IPS-15b (cell line): ENCODE data around the gene CRYGD.
"Not testable (repeated sequence)": the region's sequence is repeated elsewhere in the genome, so short reads cannot be mapped to it uniquely, and the experiment has no call there.

Source experiments
- H3K27me3 ChIP-seq: one replicate; pipeline ENCODE4 v1.6.1; 2013; ENCODE audit warnings: low read length; ENCODE audit not compliant: control insufficient read depth, insufficient read depth
- H3K36me3 ChIP-seq: one replicate; pipeline ENCODE4 v1.6.1; 2013; ENCODE audit warnings: low read length; ENCODE audit not compliant: control insufficient read depth, insufficient read depth
- H3K4me1 ChIP-seq: one replicate; pipeline ENCODE4 v1.6.1; 2013; ENCODE audit warnings: mild to moderate bottlenecking, low read length; ENCODE audit not compliant: control insufficient read depth, insufficient read depth
- H3K4me3 ChIP-seq: one replicate; pipeline ENCODE4 v1.5.1; 2013; ENCODE audit warnings: low read depth, low read length
- H3K9ac ChIP-seq: one replicate; pipeline ENCODE4 v1.6.1; 2013; ENCODE audit warnings: low read depth, mild to moderate bottlenecking, low read length
- H3K9me3 ChIP-seq: one replicate; pipeline ENCODE4 v1.6.1; 2013; ENCODE audit warnings: mild to moderate bottlenecking, low read length; ENCODE audit not compliant: control insufficient read depth, insufficient read depth

Gene CRYGD

GRCh38 chr2:208127090-208127489 is 2.8 kb upstream of the CRYGD start:
- Histone ChIP-seq H3K4me1 (peaks cover 3% of the 10 kb centered on the region), H3K36me3 (no peaks in the 10 kb centered on the region), H3K9ac (no peak overlapping the region), H3K4me3 (no peak overlapping the region), H3K9me3 (no peaks in the 10 kb centered on the region), H3K27me3 (peaks cover 3% of the 10 kb centered on the region)

GRCh38 chr2:208125251-208125650 is 927 bp upstream of the CRYGD start:
- Histone ChIP-seq H3K9ac (no peak overlapping the region), H3K9me3 (no peaks in the 10 kb centered on the region), H3K36me3 (no peaks in the 10 kb centered on the region), H3K4me3 (no peak overlapping the region), H3K27me3 (peaks cover 3% of the 10 kb centered on the region), H3K4me1 (peaks cover 3% of the 10 kb centered on the region)

GRCh38 chr2:208122248-208122647 is 2.1 kb downstream of the CRYGD start:
- Histone ChIP-seq H3K4me1 (peaks cover 3% of the 10 kb centered on the region), H3K27me3 (peaks cover 3% of the 10 kb centered on the region), H3K36me3 (no peaks in the 10 kb centered on the region), H3K9ac (no peak overlapping the region), H3K4me3 (no peak overlapping the region), H3K9me3 (no peaks in the 10 kb centered on the region)

- no peaks in the 10 kb centered on the region for H3K36me3 ChIP-seq
- peaks cover 3% of the 10 kb centered on the region for H3K27me3 ChIP-seq
- H3K4me1 ChIP-seq = peaks cover 3% of the 10 kb centered on the region
- H3K9ac ChIP-seq = no peak overlapping the region
- H3K9me3 ChIP-seq = no peaks in the 10 kb centered on the region
- no peak overlapping the region for H3K4me3 ChIP-seq
Measured at GRCh38 chr2:208118918-208119317, 5.4 kb downstream of the CRYGD start.

- H3K4me3 ChIP-seq, H3K9ac ChIP-seq, H3K27me3 ChIP-seq, H3K9me3 ChIP-seq, H3K36me3 ChIP-seq: not testable (repeated sequence)
- H3K4me1 ChIP-seq = peaks cover 11% of the 10 kb centered on the region
Measured at GRCh38 chr2:208117390-208117789, 6.9 kb downstream of the CRYGD start.

GRCh38 chr2:208112969-208113368 is 11.4 kb downstream of the CRYGD start:
- Histone ChIP-seq H3K4me1 (peaks cover 11% of the 10 kb centered on the region), H3K4me3 (peak overlapping the region; percentile 46), H3K9ac (no peak overlapping the region), H3K27me3 (no peaks in the 10 kb centered on the region), H3K36me3 (no peaks in the 10 kb centered on the region), H3K9me3 (no peaks in the 10 kb centered on the region)

- H3K9ac ChIP-seq, H3K36me3 ChIP-seq, H3K27me3 ChIP-seq, H3K9me3 ChIP-seq: not testable (repeated sequence)
- Histone ChIP-seq H3K4me3 (peak overlapping the region; percentile 46), H3K4me1 (peaks cover 11% of the 10 kb centered on the region)
Measured at GRCh38 chr2:208112273-208112745, 12.0 kb downstream of the CRYGD start.

- no peaks in the 10 kb centered on the region for H3K27me3 ChIP-seq
- H3K4me1 ChIP-seq = no peaks in the 10 kb centered on the region
- H3K9ac ChIP-seq = no peak overlapping the region
- H3K36me3 ChIP-seq = no peaks in the 10 kb centered on the region
- no peak overlapping the region for H3K4me3 ChIP-seq
- H3K9me3 ChIP-seq = no peaks in the 10 kb centered on the region
Measured at GRCh38 chr2:208103616-208104015, 20.7 kb downstream of the CRYGD start.

- Histone ChIP-seq H3K4me1 (no peaks in the 10 kb centered on the region), H3K4me3 (no peak overlapping the region), H3K36me3 (no peaks in the 10 kb centered on the region), H3K9me3 (no peaks in the 10 kb centered on the region), H3K9ac (no peak overlapping the region), H3K27me3 (no peaks in the 10 kb centered on the region)
Measured at GRCh38 chr2:208101716-208102631, 22.4 kb downstream of the CRYGD start.

GRCh38 chr2:208099682-208100470 is 24.4 kb downstream of the CRYGD start:
- Histone ChIP-seq H3K9me3 (no peaks in the 10 kb centered on the region), H3K4me1 (no peaks in the 10 kb centered on the region), H3K36me3 (no peaks in the 10 kb centered on the region), H3K27me3 (no peaks in the 10 kb centered on the region), H3K9ac (no peak overlapping the region), H3K4me3 (no peak overlapping the region)

- H3K4me1 ChIP-seq, H3K27me3 ChIP-seq, H3K9me3 ChIP-seq, H3K9ac ChIP-seq, H3K36me3 ChIP-seq, H3K4me3 ChIP-seq: not testable (repeated sequence)
Measured at GRCh38 chr2:208098701-208099100, 25.6 kb downstream of the CRYGD start.

GRCh38 chr2:208098267-208098666 is 26.1 kb downstream of the CRYGD start:
- Histone ChIP-seq H3K4me3 (no peak overlapping the region), H3K9ac (no peak overlapping the region), H3K9me3 (no peaks in the 10 kb centered on the region), H3K4me1 (no peaks in the 10 kb centered on the region), H3K36me3 (no peaks in the 10 kb centered on the region), H3K27me3 (no peaks in the 10 kb centered on the region)
